ENCODE measurements around the gene MC3R.

GRCh38 chr20:56278196-56278595 lies 29.7 kb downstream of the MC3R start:
- TF ChIP-seq REST (IDR thresholded peaks at IDR 0.05) (no peak), CTCF (IDR thresholded peaks at IDR 0.05; ENCODE audit: low read depth, low read length, missing input control) (no peak), RAD21 (IDR thresholded peaks at IDR 0.05) (no peak), MAX (IDR thresholded peaks at IDR 0.05) (no peak), HNF4G (IDR thresholded peaks at IDR 0.05) (no peak), GABPA (IDR thresholded peaks at IDR 0.05 in 1 of 2, conservative IDR thresholded peaks at IDR 0.05 in 1 of 2) (no peak), TAF1 (conservative IDR thresholded peaks at IDR 0.05) (no peak), YY1 (IDR thresholded peaks at IDR 0.05) (no peak), EGR1 (IDR thresholded peaks at IDR 0.05; ENCODE audit: low read depth in 2 of 2) (no peak), SP1 (IDR thresholded peaks at IDR 0.05) (no peak), NR2F2 (IDR thresholded peaks at IDR 0.05) (no peak), ATF3 (IDR thresholded peaks at IDR 0.05) (no peak), ZBTB33 (IDR thresholded peaks at IDR 0.05) (no peak)
